RPMI7951 (cell line): ENCODE results near the gene TXLNA. TPM values are rescaled to one million over a fixed set of nuclear protein-coding genes. Genes with fewer than 3 reads are reported as not detected.
"Not testable (repeated sequence)": the region's sequence is repeated elsewhere in the genome, so short reads cannot be mapped to it uniquely, and the experiment has no call there.

ENCODE experiments used
- DNase-seq: peaks from one replicate; pipeline ENCODE4 v3.0.0-alpha.2; 2012; ENCODE audit warnings: low read depth
- total RNA-seq: library from RNA; depleted of rRNA; stranded (reverse); fragments of >200 nt; shearing (Covaris generic); gene quantifications from 2 replicates; pipeline ENCODE4 v1.2.3, GENCODE V29; 2014; rRNA removed

Gene TXLNA
- 48.4 and 57.0 TPM in 2 replicates for total RNA-seq

GRCh38 chr1:32179443-32180185 lies at the start of gene TXLNA:
TSS of gene TXLNA (plus strand) at chr1:32179675. CDS start at chr1:32180346, 671 bp downstream.
- peak; percentile 93 for DNase-seq

GRCh38 chr1:32133950-32134280 lies 45.6 kb upstream of the TXLNA start:
- DNase-seq: not testable (repeated sequence)

DNA sequence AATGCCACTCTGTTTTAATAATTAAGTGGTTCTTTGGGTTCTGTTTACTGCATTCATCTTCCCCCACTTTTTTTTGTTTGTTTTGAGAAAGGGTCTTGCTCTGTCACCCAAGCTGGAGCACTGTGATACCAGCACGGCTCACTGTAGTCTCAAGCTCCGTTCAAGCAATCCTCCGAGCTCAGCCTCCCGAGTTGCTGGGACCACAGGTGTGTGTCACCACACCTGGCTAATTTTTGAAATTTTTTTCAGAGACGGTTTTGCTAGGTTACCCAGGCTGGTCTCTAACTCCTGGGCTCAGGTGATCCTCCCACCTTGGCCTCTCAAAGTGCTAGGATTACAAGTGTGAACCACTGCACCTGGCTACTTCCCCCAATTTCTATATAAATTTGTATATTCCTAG lies 42.4 kb upstream of the TXLNA start:
- no peak for DNase-seq

DNA sequence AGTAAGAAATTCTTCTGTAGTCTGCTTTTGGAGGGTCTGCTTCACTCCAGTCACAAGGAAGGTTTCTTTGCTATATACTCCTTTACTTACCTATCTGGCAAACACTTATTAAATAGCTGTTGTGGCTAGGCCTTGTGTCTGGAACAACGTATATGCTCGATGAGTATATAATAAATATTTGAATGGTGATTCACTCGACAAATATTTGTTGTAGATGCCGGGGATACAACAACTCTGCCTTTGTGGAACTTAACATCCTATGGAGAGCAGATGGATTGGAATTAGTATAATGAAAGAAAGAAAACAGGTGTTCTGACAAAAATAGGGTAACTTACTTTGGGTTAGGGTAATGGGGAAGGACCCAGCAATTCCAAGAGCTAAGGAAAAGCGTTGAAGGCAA lies 40.5 kb upstream of the TXLNA start:
- peak; percentile 18 for DNase-seq

DNA sequence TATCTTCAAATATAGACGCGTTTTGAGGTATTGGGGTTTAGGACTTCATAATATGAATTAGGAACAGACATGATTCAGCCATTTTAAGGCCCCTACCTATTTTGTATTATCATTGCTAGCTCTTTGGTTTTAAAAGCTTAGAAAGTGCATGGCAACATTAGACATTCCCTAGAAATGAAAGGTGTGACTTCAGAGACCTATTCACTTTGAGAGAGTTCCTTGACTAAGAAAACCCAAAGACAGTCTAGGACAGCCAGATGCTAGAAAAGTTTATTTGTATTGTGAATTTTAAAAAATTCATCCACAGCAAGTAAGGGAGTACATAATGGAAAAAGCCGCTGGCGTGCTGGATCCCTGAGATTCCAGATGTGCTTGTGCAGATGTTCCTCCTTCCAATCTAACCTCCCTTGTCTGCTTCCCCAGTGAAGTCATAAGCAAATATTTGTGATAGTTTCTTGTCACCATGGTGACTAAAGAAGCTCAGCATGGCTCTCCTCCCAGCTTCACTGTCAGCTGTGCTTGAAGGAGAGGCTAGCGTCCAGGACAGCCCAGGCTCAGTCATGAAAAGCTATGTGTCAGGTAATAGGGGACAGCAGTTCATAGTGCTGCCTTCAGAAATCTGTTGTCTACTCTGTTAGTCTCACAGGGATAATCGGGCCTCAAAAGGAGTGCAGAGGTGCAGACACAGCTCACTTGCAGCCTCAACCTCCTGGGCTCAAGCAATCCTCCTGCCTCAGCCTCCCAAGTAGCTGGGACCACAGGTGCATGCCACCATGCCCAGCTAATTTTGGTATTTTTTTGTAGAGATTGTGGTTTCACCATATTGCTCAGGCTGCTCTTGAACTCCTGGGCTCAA lies 36.8 kb upstream of the TXLNA start:
- DNase-seq: peak; percentile 46

GRCh38 chr1:32143302-32143695 lies 36.2 kb upstream of the TXLNA start:
- DNase-seq: not testable (repeated sequence)

DNA sequence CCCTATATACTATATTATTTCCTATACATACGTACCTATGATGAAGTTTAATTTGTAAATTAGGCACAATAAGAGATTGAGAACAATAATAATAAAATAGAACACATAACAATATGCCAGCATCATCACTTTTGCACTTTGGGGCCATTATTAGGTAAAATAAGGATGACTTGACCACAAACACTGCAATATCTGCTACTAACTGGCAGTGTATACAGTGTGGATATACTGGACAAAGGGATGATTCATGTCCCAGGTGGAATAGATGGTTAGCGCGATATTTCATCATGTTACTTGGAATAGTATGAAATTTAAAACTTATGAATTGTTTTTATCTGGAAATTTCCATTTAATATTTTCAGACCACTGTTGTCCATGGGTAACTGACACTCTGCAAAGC lies 35.4 kb upstream of the TXLNA start:
- no peak for DNase-seq

GRCh38 chr1:32147799-32148198 lies 31.7 kb upstream of the TXLNA start:
- DNase-seq: not testable (repeated sequence)

DNA sequence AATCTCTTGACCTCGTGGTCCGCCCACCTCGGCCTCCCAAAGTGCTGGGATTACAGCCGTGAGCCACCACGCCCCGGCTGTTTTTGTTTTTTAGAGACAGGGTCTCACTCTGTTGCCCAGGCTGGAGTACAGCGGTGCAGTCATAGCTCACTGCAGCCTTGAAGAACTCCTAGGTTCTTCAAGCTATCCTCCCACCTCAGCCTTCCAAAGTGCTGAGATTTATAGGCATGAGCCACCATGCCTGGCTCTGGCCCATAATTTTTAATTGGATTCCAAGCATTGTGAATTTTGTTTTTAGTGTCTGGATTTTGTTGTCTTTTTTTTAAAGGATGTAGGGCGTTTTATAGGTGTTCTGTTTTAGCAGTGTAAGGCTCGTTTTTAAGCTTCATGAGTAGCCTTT lies 28.6 kb upstream of the TXLNA start:
- no peak for DNase-seq

GRCh38 chr1:32151319-32151787 lies 28.1 kb upstream of the TXLNA start:
- DNase-seq: peak; percentile 49

DNA sequence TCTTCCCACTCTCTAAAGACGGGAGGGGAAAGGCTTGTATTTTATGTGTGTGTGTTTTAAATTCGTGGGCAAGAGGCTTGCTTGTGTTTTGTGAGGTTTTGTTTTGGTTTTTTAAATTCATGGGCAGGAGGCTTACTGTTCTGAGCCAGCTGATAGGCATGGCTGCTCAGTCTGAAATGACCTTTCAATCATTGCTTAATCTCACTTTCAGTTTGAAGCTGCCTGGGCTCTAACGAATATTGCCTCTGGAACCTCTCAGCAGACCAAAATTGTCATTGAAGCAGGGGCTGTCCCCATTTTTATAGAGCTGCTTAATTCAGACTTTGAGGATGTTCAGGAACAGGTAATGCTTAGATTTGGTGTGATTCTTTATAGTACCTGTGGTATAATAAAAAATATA lies 20.3 kb upstream of the TXLNA start:
- DNase-seq: no peak

DNA sequence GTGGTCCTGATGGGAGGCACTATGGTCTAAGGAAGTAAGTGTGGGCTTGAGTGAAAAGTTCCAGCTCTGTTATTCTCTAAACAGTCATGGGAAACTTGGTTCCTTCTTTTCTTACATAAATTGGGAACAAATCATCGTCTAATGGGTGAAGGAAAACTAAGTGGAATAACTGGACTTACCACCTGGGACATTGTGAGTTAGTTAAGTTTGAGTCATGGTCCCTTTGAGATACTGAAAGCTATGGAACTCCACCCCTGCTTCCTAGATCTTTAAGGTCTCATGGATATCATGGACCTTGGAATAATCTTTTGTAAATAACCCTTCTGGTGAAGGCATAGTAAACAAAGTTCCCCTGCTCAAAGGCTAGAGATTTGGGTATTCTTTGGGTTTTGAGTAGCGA lies 16.1 kb upstream of the TXLNA start:
- no peak for DNase-seq

DNA sequence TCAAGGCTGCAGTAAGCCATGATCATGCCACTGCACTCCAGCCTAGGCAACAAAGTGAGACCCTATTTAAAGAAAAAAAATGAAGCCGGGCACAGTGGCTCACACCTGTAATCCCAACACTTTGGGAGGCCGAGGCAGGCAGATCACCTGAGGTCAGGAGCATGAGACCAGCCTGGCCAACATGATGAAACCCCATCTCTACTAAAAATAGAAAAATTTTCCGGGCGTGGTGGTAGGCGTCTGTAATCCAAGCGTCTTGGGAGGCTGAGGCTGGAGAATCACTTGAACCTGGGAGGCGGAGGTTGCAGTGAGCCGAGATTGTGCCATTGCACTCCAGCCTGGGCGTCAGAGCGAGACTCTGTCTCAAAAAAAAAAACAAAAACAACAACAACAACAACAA lies 13.8 kb upstream of the TXLNA start:
- DNase-seq: not testable (repeated sequence)

GRCh38 chr1:32170991-32171390 lies 8.5 kb upstream of the TXLNA start:
- no peak for DNase-seq

DNA sequence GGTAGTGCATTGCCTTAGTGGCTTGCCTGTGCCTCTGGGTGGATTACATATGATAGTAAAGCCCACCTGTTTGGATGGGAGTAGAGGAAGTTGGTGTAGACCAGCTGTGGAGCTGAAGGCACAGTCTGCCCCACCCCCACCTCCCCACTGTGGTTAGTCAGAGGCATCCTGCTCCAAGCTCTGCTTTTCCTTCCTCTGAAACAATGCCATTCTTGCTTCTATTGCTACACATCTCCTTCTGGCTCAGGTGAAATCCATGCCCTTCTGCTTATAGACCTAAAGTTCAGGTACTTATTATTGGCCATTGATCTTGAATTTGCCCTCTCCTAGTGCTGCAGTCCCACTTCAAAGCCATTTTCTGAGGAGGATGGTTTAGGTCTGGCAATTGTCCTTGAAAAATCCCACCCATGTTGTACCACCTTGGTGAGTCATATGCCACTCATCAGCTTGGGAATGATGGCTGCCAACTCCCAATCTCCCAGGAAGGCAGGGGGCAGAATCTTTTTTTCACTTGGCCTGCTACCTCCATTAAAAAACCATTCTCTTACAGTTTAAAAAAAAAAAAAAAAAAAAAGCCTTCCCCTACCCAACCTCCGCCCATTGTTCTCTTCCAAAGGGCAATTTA lies 6.7 kb upstream of the TXLNA start:
- DNase-seq: peak; percentile 40

DNA sequence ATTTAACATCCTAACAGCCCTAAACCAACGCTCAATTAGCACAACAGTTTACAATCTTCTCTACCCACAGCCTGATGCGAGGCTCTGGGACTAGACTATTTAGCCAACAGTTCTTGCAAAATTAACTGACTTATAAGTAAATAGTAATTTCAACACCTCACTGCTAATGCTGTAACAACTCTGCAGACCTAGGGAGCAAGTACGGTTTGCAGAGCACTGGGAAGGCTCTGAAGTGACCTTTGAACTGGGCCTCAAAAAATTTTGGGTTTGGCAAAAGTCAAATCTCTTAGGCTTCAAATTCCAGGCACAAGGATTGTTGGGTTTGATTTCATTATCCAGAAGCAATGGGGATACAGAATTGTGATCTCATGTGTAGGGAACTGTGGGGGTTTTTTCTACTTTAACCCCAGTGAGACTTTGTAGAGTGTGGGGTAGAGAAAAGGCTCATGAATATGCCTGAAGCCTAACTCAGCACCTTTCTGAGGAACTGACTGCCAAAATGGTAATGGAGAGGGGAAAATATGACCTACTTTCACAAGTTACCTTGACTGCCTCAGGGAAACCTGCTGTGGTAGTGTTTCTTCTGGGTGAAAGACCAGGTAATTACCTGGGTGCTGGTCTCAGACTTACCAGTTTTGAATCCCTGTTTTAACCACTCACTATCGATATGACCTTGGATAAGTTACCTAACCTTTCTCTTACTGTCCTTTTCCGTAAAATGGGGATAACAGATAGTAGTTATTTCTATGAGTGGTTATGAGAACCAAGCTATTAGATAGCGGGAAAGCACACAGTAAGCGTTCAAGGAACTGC lies 889 bp upstream of the TXLNA start:
- DNase-seq: no peak

DNA sequence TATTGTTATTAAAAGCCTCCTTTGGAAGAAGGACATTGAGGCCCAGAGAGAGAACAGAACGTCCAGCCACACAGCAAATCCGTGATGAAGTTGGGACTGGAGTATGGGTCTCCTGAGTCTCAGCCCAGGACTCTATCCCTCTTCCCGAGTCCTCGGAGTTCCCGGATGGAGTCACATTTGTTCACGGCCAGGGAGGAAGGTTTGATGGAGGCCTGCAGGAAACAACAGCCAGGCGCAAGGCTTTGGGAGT lies 357 bp upstream of the TXLNA start:
- DNase-seq: no peak

- peak; percentile 58 for DNase-seq
Measured at GRCh38 chr1:32180186-32181060, 948 bp downstream of the TXLNA start.

DNA sequence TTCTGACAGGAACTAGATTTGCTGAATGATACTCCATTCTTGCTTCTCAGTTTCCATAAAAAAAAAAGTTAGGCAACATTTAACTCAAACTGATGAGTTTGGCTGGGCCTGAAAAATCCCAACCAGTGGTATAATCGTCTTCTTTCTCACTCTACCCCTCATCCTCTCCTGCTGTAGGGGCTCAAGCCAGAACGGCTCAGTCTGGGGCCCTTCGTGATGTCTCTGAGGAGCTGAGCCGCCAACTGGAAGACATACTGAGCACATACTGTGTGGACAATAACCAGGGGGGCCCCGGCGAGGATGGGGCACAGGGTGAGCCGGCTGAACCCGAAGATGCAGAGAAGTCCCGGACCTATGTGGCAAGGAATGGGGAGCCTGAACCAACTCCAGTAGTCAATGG lies 1.6 kb downstream of the TXLNA start:
- no peak for DNase-seq

DNA sequence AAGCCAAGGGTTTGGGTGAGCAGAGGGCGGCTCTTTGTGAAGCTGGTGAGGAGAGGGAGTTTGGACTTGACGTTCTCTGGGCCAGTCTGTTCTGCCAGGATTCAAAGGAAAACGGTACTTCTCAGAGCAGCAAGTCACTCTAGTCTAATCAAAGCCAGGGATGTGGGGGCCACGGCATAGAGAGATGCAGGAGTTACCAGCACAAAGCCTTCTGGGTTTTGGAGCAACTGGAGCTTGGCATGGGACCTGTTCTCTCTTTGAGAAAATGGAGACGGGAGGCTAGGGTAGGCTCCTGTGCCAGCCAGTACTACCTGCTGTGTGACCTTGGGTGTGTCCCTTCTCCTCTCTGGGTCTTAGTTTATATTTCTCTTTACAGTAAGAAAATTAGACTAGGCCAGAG lies 2.1 kb downstream of the TXLNA start:
- no peak for DNase-seq

DNA sequence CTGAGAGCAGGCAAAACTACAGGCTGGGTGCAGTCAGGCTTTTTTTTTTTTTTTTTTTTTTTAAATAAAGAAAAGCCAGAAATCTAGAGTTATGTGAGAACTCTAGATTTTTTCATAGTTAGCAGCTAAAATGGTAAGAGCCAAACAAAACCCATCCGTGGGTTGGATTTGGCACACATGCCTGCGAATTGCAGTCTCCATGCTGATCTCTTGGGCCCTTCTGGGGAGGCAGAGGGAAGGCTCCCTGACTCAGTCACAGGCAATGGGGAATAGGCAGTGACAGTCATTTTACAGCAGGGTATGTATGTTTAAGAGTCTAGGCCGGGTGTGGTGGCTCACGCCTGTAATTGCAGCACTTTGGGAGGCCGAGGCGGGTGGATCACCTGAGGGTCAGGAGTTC lies 2.6 kb downstream of the TXLNA start:
- no peak for DNase-seq
